Fibroblast of mammary gland (primary cell): ENCODE results near the gene MTF1.
A peak's percentile ranks its signal among the peaks of the same experiment; 100 is the strongest.
"Not testable (repeated sequence)": the region's sequence is repeated elsewhere in the genome, so short reads cannot be mapped to it uniquely, and the experiment has no call there.

ENCODE experiments used
- DNase-seq: peaks from one replicate; pipeline ENCODE4 v3.0.0-alpha.2; 2010; ENCODE audit warnings: low read depth
- H3K4me3 ChIP-seq: 2 replicates; pipeline ENCODE4 v1.5.1; 2011; ENCODE audit warnings: low read depth, mild to moderate bottlenecking, low read length, moderate library complexity; ENCODE audit not compliant: control insufficient read depth
- CTCF ChIP-seq: conservative IDR thresholded peaks from 2 replicates; pipeline ENCODE4 v1.5.1; 2011; ENCODE audit warnings: low read depth, low read length, inconsistent platforms; ENCODE audit not compliant: control insufficient read depth, insufficient read depth

Gene MTF1

GRCh38 chr1:37901191-37901892 lies 42.0 kb upstream of the MTF1 start:
- TF ChIP-seq CTCF, result no peak
- no peak overlapping the region for H3K4me3 ChIP-seq
- DNase-seq, result no peak

GRCh38 chr1:37897563-37897962 lies 38.2 kb upstream of the MTF1 start:
- not testable (repeated sequence) for H3K4me3 ChIP-seq, DNase-seq

GRCh38 chr1:37893673-37894072 lies 34.3 kb upstream of the MTF1 start:
- H3K4me3 ChIP-seq, result no peak overlapping the region
- no peak for DNase-seq
- TF ChIP-seq CTCF, result no peak

- no peak for TF ChIP-seq CTCF
- no peak overlapping the region for H3K4me3 ChIP-seq
- DNase-seq, result peak; percentile 63
Measured at GRCh38 chr1:37892151-37893047, 33.0 kb upstream of the MTF1 start.

GRCh38 chr1:37890378-37891014 lies 31.1 kb upstream of the MTF1 start:
- H3K4me3 ChIP-seq, result no peak overlapping the region
- DNase-seq, result peak; percentile 62
- TF ChIP-seq CTCF, result peak; percentile 51

GRCh38 chr1:37888022-37888700 lies 28.8 kb upstream of the MTF1 start:
- H3K4me3 ChIP-seq, result no peak overlapping the region
- no peak for DNase-seq
- no peak for TF ChIP-seq CTCF
